ENCODE measurements around the gene TNFAIP3.
"Not testable (repeated sequence)": the region's sequence is repeated elsewhere in the genome, so short reads cannot be mapped to it uniquely, and the experiment has no call there.

The TNFAIP3 gene

DNA sequence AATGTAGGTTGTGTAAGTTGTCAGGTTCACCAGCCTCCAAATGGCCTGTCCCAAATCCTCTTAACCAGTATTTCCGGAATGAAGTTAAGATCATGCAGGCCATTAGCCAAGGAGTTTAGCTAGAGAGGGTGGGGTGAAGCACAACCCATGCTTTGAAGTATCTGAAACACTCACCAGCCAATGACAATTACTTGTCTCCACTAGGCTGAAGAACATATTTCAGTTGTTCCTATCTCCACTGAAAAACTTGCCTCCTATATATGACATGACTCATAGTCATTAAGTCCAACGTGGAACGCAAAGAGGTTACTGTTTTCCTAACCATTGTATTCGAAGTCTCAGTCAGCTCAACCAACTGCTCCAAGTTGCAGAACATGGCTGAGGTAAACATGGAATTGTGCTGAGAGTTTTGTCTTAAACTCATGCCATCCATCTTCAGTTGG is 37.4 kb upstream of the TNFAIP3 start:
- Histone ChIP-seq H3K9ac (ENCODE audit: low read depth, low read length) (no peak overlapping the region), H3K9me3 (ENCODE audit: control insufficient read depth, insufficient read depth, low read length) (no peaks in the 10 kb centered on the region), H3K36me3 (ENCODE audit: control insufficient read depth, insufficient read depth, low read length) (no peaks in the 10 kb centered on the region), H3K27me3 (ENCODE audit: control insufficient read depth, insufficient read depth, low read length) (no peaks in the 10 kb centered on the region), H3K4me3 (ENCODE audit: low read depth, low read length) (no peak overlapping the region), H3K4me1 (ENCODE audit: control insufficient read depth, insufficient read depth, low read length) (no peaks in the 10 kb centered on the region)

DNA sequence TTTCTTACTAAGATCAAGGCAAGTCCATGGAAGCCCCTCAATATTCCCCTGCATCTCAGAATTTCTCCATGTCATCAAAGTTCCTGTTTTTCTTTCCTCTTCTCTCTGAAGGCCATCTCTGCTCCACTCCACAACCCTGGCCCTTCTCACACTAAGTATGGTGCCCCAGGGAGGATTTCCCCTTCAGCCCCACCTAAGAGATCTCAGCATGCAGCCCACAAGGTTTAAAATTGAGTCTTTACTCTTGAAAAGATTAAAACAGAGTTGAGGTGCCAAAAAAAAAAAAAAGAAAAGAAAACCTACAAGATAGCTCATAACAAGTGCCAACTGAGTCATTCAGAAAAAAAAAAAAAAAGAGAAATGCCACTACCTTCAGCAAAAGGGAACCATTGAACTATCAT is 36.5 kb upstream of the TNFAIP3 start:
- Histone ChIP-seq H3K4me1 (ENCODE audit: control insufficient read depth, insufficient read depth, low read length) (no peaks in the 10 kb centered on the region), H3K27me3 (ENCODE audit: control insufficient read depth, insufficient read depth, low read length) (no peaks in the 10 kb centered on the region), H3K9me3 (ENCODE audit: control insufficient read depth, insufficient read depth, low read length) (no peaks in the 10 kb centered on the region), H3K4me3 (ENCODE audit: low read depth, low read length) (no peak overlapping the region), H3K9ac (ENCODE audit: low read depth, low read length) (no peak overlapping the region), H3K36me3 (ENCODE audit: control insufficient read depth, insufficient read depth, low read length) (no peaks in the 10 kb centered on the region)

DNA sequence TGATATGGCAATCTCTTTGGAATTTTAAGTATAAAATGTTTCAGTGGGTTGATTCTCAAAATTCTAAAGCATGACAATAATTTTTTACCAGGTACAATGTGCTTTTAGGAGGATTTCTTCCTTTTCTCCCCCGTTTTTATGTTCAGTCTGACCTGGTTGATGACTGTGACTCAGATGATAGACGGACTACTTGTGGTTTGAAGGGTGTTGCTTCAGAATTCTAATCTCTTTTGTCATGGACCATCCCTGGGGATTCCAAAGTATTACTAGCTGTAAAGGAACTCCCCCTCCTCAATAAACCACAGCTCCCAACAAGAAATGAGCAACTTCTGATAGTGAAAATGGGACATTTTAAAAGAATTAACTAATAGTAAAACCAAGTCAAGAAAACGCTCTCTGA is 34.9 kb upstream of the TNFAIP3 start:
- Histone ChIP-seq H3K4me3 (ENCODE audit: low read depth, low read length) (no peak overlapping the region), H3K27me3 (ENCODE audit: control insufficient read depth, insufficient read depth, low read length) (no peaks in the 10 kb centered on the region), H3K9ac (ENCODE audit: low read depth, low read length) (no peak overlapping the region), H3K36me3 (ENCODE audit: control insufficient read depth, insufficient read depth, low read length) (no peaks in the 10 kb centered on the region), H3K9me3 (ENCODE audit: control insufficient read depth, insufficient read depth, low read length) (no peaks in the 10 kb centered on the region), H3K4me1 (ENCODE audit: control insufficient read depth, insufficient read depth, low read length) (no peaks in the 10 kb centered on the region)

DNA sequence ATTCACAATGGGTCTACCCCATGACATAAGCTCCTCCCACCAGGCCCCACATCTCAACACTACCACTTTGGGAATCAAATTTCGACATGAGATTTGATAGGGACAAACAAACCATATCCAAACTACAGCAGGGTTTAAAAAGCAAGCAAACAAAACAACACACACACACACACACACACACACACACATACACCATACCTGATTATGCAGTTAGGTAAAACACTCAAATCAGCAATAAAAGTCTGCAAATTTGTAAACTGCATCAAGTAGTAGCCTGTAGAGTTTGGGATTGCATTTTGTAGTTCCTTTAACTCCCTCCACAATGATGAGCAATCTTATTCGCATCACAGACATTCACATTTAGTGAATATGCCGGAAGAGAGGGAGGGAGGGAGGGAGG is 32.6 kb upstream of the TNFAIP3 start:
- no peak overlapping the region for H3K4me3 ChIP-seq (ENCODE audit: low read depth, low read length)
- H3K36me3 ChIP-seq (ENCODE audit: control insufficient read depth, insufficient read depth, low read length): no peaks in the 10 kb centered on the region
- H3K27me3 ChIP-seq (ENCODE audit: control insufficient read depth, insufficient read depth, low read length): no peaks in the 10 kb centered on the region
- H3K9ac ChIP-seq (ENCODE audit: low read depth, low read length): no peak overlapping the region
- H3K4me1 ChIP-seq (ENCODE audit: control insufficient read depth, insufficient read depth, low read length): no peaks in the 10 kb centered on the region
- no peaks in the 10 kb centered on the region for H3K9me3 ChIP-seq (ENCODE audit: control insufficient read depth, insufficient read depth, low read length)

DNA sequence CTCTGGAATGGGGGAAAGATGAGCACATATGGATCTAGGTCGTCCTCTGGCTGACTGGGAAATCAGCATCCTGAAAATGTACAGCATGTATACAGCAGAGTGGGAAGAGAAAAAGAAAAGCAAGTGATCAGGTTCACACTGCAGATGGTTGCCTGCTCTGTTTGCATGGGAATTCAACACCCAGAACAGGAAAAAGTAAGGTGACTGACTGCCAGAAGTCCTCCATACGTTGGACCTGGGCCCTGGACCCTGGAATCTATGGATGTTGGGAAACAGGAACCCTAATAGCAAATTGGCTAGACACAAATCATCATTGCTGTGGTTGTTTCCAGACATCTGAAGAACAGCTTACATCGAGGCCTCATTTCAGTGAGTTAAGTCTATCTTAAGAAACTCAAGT is 30.3 kb upstream of the TNFAIP3 start:
- Histone ChIP-seq H3K9ac (ENCODE audit: low read depth, low read length) (no peak overlapping the region), H3K9me3 (ENCODE audit: control insufficient read depth, insufficient read depth, low read length) (no peaks in the 10 kb centered on the region), H3K4me3 (ENCODE audit: low read depth, low read length) (no peak overlapping the region), H3K36me3 (ENCODE audit: control insufficient read depth, insufficient read depth, low read length) (no peaks in the 10 kb centered on the region), H3K4me1 (ENCODE audit: control insufficient read depth, insufficient read depth, low read length) (no peaks in the 10 kb centered on the region), H3K27me3 (ENCODE audit: control insufficient read depth, insufficient read depth, low read length) (no peaks in the 10 kb centered on the region)

DNA sequence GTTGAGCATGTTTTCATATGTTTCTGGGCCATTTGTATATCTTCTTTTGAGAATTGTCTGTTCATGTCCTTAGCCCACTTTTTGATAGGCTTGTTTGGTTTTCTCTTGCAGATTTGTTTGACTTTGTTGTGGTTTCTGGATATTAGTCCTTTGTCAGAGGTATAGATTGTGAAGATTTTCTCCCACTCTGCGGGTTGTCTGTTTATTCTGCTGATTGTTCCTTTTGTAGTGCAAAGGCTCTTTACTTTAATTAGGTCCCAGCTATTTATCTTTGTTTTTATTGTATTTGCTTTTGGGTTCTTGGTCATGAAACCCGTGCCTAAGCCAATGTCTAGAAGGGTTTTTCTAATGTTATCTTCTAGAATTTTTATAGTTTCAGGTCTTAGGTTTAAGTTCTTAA is 29.0 kb upstream of the TNFAIP3 start:
- H3K27me3 ChIP-seq (ENCODE audit: control insufficient read depth, insufficient read depth, low read length); H3K9ac ChIP-seq (ENCODE audit: low read depth, low read length); H3K36me3 ChIP-seq (ENCODE audit: control insufficient read depth, insufficient read depth, low read length); H3K4me3 ChIP-seq (ENCODE audit: low read depth, low read length); H3K9me3 ChIP-seq (ENCODE audit: control insufficient read depth, insufficient read depth, low read length); H3K4me1 ChIP-seq (ENCODE audit: control insufficient read depth, insufficient read depth, low read length): not testable (repeated sequence)

DNA sequence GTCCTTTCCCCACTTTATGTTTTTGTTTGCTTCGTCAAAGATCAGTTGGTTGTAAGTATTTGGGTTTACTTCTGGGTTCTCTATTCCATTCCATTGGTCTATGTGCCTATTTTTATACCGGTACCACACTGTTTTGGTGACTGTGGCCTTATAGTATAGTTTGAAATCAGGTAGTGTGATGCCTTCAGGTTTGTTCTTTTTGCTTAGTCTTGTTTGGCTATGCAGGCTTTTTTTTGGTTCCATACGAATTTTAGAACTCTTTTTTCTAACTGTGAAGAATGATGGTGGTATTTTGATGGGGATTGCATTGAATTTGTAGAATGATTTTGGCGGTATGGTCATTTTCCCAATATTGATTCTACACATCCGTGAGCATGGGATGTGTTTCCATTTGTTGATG is 28.5 kb upstream of the TNFAIP3 start:
- H3K9ac ChIP-seq (ENCODE audit: low read depth, low read length); H3K4me3 ChIP-seq (ENCODE audit: low read depth, low read length); H3K4me1 ChIP-seq (ENCODE audit: control insufficient read depth, insufficient read depth, low read length); H3K9me3 ChIP-seq (ENCODE audit: control insufficient read depth, insufficient read depth, low read length); H3K36me3 ChIP-seq (ENCODE audit: control insufficient read depth, insufficient read depth, low read length); H3K27me3 ChIP-seq (ENCODE audit: control insufficient read depth, insufficient read depth, low read length): not testable (repeated sequence)

DNA sequence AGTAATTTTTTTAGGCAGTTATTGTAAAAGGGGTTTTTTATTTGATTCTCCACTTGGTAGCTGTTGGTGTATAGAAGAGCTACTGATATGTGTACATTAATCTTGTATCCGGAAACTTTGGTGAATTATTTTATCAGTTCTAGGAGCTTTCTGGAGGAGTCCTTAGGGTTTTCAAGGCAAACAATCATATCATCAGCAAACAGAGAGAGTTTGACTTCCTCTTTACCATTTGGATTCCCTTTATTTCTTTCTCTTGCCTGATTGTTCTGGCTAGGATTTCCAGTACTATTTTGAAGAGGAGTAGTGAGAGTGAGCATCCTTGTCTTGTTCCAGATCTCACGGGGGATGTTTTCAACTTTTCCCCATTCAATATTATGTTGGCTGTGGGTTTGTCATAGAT is 28.0 kb upstream of the TNFAIP3 start:
- no peaks in the 10 kb centered on the region for H3K9me3 ChIP-seq (ENCODE audit: control insufficient read depth, insufficient read depth, low read length)
- H3K27me3 ChIP-seq (ENCODE audit: control insufficient read depth, insufficient read depth, low read length): no peaks in the 10 kb centered on the region
- no peak overlapping the region for H3K9ac ChIP-seq (ENCODE audit: low read depth, low read length)
- no peaks in the 10 kb centered on the region for H3K36me3 ChIP-seq (ENCODE audit: control insufficient read depth, insufficient read depth, low read length)
- H3K4me1 ChIP-seq (ENCODE audit: control insufficient read depth, insufficient read depth, low read length): no peaks in the 10 kb centered on the region
- H3K4me3 ChIP-seq (ENCODE audit: low read depth, low read length): no peak overlapping the region

DNA sequence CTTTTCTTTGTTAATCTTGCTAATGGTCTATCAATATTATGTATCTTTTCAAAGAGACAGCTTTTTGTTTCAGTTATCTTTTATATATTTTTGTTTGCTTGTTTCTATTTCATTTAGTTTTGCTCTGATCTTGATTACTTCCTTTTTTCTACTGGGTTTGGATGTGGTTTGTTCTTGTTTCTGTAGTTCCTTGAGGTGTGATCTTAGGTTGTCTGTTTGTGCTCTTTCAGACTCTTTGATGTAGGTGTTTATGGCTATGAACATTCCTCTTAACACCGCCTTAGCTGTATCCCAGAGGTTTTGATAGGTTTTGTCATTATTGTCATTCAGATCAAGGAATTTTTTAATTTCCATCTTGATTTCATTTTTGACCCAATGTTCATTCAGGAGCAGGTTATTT is 26.8 kb upstream of the TNFAIP3 start:
- no peaks in the 10 kb centered on the region for H3K9me3 ChIP-seq (ENCODE audit: control insufficient read depth, insufficient read depth, low read length)
- H3K4me3 ChIP-seq (ENCODE audit: low read depth, low read length): no peak overlapping the region
- H3K9ac ChIP-seq (ENCODE audit: low read depth, low read length): no peak overlapping the region
- H3K27me3 ChIP-seq (ENCODE audit: control insufficient read depth, insufficient read depth, low read length): no peaks in the 10 kb centered on the region
- peaks cover 4% of the 10 kb centered on the region for H3K4me1 ChIP-seq (ENCODE audit: control insufficient read depth, insufficient read depth, low read length)
- no peaks in the 10 kb centered on the region for H3K36me3 ChIP-seq (ENCODE audit: control insufficient read depth, insufficient read depth, low read length)

DNA sequence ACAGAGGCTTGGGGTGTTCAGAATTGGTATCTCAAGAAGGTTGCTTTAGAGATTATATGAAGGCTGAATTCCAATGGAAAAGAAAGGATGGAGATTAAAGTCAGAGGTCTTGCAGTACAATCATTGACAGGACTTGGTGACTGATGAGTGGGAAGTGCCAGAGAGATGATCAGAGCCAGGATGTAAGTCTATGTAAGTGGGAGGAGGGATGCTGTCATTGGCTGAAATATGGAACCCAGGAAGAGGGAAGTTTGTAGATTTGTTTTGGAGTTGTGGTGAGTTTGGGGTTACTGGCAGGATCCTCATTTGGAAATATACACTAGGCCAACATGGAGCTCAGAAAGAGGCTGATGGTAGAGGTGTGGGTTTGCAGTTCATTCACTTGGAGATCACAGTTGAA is 23.8 kb upstream of the TNFAIP3 start:
- Histone ChIP-seq H3K36me3 (ENCODE audit: control insufficient read depth, insufficient read depth, low read length) (no peaks in the 10 kb centered on the region), H3K4me1 (ENCODE audit: control insufficient read depth, insufficient read depth, low read length) (peaks cover 4% of the 10 kb centered on the region), H3K4me3 (ENCODE audit: low read depth, low read length) (no peak overlapping the region), H3K27me3 (ENCODE audit: control insufficient read depth, insufficient read depth, low read length) (no peaks in the 10 kb centered on the region), H3K9me3 (ENCODE audit: control insufficient read depth, insufficient read depth, low read length) (no peaks in the 10 kb centered on the region), H3K9ac (ENCODE audit: low read depth, low read length) (no peak overlapping the region)

DNA sequence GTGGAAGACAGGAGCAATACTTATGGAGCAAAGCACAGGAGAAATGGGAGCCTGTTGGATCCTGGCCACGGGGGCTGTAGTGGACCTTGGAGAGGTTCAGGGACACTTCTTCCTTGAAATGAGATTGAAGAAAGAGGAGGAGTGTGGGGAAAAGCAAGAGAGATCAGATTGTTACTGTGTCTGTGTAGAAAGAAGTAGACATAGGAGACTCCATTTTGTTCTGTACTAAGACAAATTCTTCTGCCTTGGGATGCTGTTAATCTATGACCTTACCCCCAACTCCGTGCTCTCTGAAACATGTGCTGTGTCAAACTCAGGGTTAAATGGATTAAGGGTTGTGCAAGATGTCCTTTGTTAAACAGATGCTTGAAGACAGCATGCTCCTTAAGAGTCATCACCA is 22.7 kb upstream of the TNFAIP3 start:
- not testable (repeated sequence) for H3K4me1 ChIP-seq (ENCODE audit: control insufficient read depth, insufficient read depth, low read length); H3K36me3 ChIP-seq (ENCODE audit: control insufficient read depth, insufficient read depth, low read length); H3K9ac ChIP-seq (ENCODE audit: low read depth, low read length); H3K9me3 ChIP-seq (ENCODE audit: control insufficient read depth, insufficient read depth, low read length); H3K4me3 ChIP-seq (ENCODE audit: low read depth, low read length); H3K27me3 ChIP-seq (ENCODE audit: control insufficient read depth, insufficient read depth, low read length)

DNA sequence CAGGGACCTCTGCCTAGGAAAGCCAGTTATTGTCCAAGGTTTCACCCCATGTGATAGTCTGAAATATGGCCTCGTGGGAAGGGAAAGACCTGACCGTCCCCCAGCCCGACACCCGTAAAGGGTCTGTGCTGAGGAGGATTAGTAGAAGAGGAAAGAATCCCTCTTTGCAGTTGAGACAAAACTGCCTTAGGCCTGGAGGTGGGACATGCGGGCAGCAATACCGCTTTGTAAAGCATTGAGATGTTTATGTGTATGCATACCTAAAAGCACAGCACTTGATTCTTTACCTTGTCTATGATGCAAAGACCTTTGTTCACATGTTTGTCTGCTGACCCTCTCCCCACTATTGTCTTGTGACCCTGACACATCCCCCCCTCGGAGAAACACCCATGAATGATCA is 22.3 kb upstream of the TNFAIP3 start:
- H3K9ac ChIP-seq (ENCODE audit: low read depth, low read length); H3K9me3 ChIP-seq (ENCODE audit: control insufficient read depth, insufficient read depth, low read length); H3K4me3 ChIP-seq (ENCODE audit: low read depth, low read length); H3K27me3 ChIP-seq (ENCODE audit: control insufficient read depth, insufficient read depth, low read length); H3K36me3 ChIP-seq (ENCODE audit: control insufficient read depth, insufficient read depth, low read length); H3K4me1 ChIP-seq (ENCODE audit: control insufficient read depth, insufficient read depth, low read length): not testable (repeated sequence)

DNA sequence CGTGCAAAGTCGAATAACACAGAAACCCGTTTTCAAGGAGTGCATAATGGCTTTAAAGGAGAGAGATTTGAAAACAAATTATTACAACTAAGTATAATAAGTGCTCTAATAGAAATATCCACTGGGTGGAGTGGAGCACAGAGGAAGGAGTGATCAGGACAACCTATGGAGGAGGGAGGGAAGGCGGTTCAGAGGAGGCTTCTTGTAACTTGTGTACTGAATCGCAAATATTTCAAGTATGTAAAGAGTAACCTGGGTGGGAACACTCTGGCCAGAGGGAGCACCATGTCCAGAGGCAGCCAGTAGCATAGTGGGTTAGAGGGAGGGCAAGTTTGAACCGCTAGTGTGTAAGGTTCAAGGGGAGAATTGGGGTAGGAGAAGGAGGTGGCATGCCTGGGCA is 21.6 kb upstream of the TNFAIP3 start:
- H3K4me3 ChIP-seq (ENCODE audit: low read depth, low read length): no peak overlapping the region
- H3K9me3 ChIP-seq (ENCODE audit: control insufficient read depth, insufficient read depth, low read length): no peaks in the 10 kb centered on the region
- peaks cover 4% of the 10 kb centered on the region for H3K4me1 ChIP-seq (ENCODE audit: control insufficient read depth, insufficient read depth, low read length)
- H3K9ac ChIP-seq (ENCODE audit: low read depth, low read length): no peak overlapping the region
- H3K36me3 ChIP-seq (ENCODE audit: control insufficient read depth, insufficient read depth, low read length): no peaks in the 10 kb centered on the region
- no peaks in the 10 kb centered on the region for H3K27me3 ChIP-seq (ENCODE audit: control insufficient read depth, insufficient read depth, low read length)
